Caco-2 (cell line): ENCODE results near the gene TAF11L12. TPM values are rescaled to one million over a fixed set of nuclear protein-coding genes. Genes with fewer than 3 reads are reported as not detected.
A peak's percentile ranks its signal among the peaks of the same experiment; 100 is the strongest.
"Not testable (repeated sequence)": the region's sequence is repeated elsewhere in the genome, so short reads cannot be mapped to it uniquely, and the experiment has no call there.

ENCODE experiments used
- BruUV-seq: library from RNA; stranded (reverse); fragments of 400-500 nt; replicated peaks from 2 replicates; lab custom pipeline; 2021; lab: Mats Ljungman, UMichigan
- CTCF ChIA-PET: fragments of 300-600 bp; sonication (Branson Sonifier 250); formaldehyde crosslinking; loops from one replicate; lab custom pipeline; 2022; ENCODE audit warnings: antibody characterized with exemption; lab: Charles Lee
- POLR2A ChIA-PET: fragments of 300-600 bp; sonication (Branson Sonifier 250); formaldehyde crosslinking; loops from one replicate; lab custom pipeline; 2022; ENCODE audit warnings: antibody characterized with exemption; lab: Charles Lee
- DNase-seq, 2 experiments: peaks; one replicate each; pipeline versions ENCODE4 v3.0.0 to v3.0.0-alpha.2; 2020 to 2022
- H3K27me3 ChIP-seq: replicated peaks from 2 replicates; pipeline ENCODE4 v1.6.0; 2011; ENCODE audit warnings: low read length; ENCODE audit not compliant: control insufficient read depth, insufficient read depth
- H3K36me3 ChIP-seq: 2 replicates; pipeline ENCODE4 v1.5.1; 2011; ENCODE audit warnings: low read length; ENCODE audit not compliant: control insufficient read depth, insufficient read depth
- H3K4me1 ChIP-seq: fragments of 250-450 bp; sonication (Bioruptor Pico); 2 replicates; pipeline ENCODE4 v1.5.1; 2020; ENCODE audit warnings: mild to moderate bottlenecking
- H3K4me3 ChIP-seq: 2 replicates; pipeline ENCODE4 v1.5.1; 2011; ENCODE audit warnings: low read depth, mild to moderate bottlenecking, control low read depth, low read length
- H3K9me3 ChIP-seq: fragments of 250-450 bp; sonication (Bioruptor Pico); 2 replicates; pipeline ENCODE4 v1.5.1; 2020; ENCODE audit warnings: mild to moderate bottlenecking, moderate library complexity
- H3K27ac Mint-ChIP-seq: one replicate; pipeline ENCODE4 v1.8.0; 2022; ENCODE audit warnings: mixed read lengths; ENCODE audit not compliant: unreplicated experiment
- H3K27me3 Mint-ChIP-seq: one replicate; pipeline ENCODE4 v1.8.0; 2022; ENCODE audit warnings: mixed read lengths; ENCODE audit not compliant: insufficient read depth, unreplicated experiment
- H3K36me3 Mint-ChIP-seq: one replicate; pipeline ENCODE4 v1.8.0; 2022; ENCODE audit warnings: mild to moderate bottlenecking, mixed read lengths; ENCODE audit not compliant: insufficient read depth, unreplicated experiment
- H3K4me1 Mint-ChIP-seq: one replicate; pipeline ENCODE4 v1.8.0; 2022; ENCODE audit warnings: low read depth, mixed read lengths; ENCODE audit not compliant: unreplicated experiment
- H3K4me3 Mint-ChIP-seq: one replicate; pipeline ENCODE4 v1.8.0; 2022; ENCODE audit warnings: mild to moderate bottlenecking, moderate library complexity, mixed read lengths; ENCODE audit not compliant: unreplicated experiment
- H3K9me3 Mint-ChIP-seq: one replicate; pipeline ENCODE4 v1.8.0; 2022; ENCODE audit warnings: mixed read lengths; ENCODE audit not compliant: unreplicated experiment
- CTCF ChIP-seq, 2 experiments: fragments of 200-600 bp in 1 of 2; IDR thresholded peaks; 1 replicate in 1 of 2; 2 replicates in 1 of 2; pipeline versions ENCODE4 v1.5.1 to v1.8.0; 2011 to 2022; ENCODE audit warnings: antibody characterized with exemption in 1 of 2, control low read depth in 1 of 2, inconsistent platforms in 1 of 2, low read depth in 1 of 2, low read length in 1 of 2, mild to moderate bottlenecking in 1 of 2, moderate library complexity in 1 of 2; ENCODE audit not compliant: insufficient read depth in 1 of 2, severe bottlenecking in 1 of 2, unreplicated experiment in 1 of 2
- intact Hi-C: fragments of 100-400 bp; cut with micrococcal nuclease; formaldehyde crosslinking; loops from one replicate; pipeline ENCODE4 v1.10.0; 2022; ENCODE audit not compliant: unreplicated experiment
- total RNA-seq: library from RNA; stranded (reverse); gene quantifications from 2 replicates; pipeline ENCODE4 v1.2.3, GENCODE V29; 2022

TAF11L12 gene
- total RNA-seq, 1 experiment from 2014 or later = not detected

- no peaks in the 10 kb centered on the region for H3K9me3 ChIP-seq
- H3K27me3 Mint-ChIP-seq = no peaks in the 10 kb centered on the region
- intact Hi-C loops = no loop called here
- H3K4me3 Mint-ChIP-seq = no peak overlapping the region
- no peaks in the 10 kb centered on the region for H3K4me1 Mint-ChIP-seq
- TF ChIP-seq CTCF (IDR thresholded peaks at IDR 0.05; ENCODE audit: insufficient read depth in 1 of 2, low read depth in 1 of 2, low read length in 1 of 2, severe bottlenecking in 1 of 2, unreplicated experiment in 1 of 2) = no peak
- CTCF ChIA-PET = interaction anchor here (0.6 kb wide), 1 partner anchor 1695 kb away, joined by 6 read pairs; no protein-coding TSS in a partner anchor
- H3K9me3 Mint-ChIP-seq = no peaks in the 10 kb centered on the region
- POLR2A ChIA-PET = no interaction called here
- no peak overlapping the region for H3K27ac Mint-ChIP-seq
- BruUV-seq = no TSS peak
- no peak for DNase-seq
- no peaks in the 10 kb centered on the region for H3K36me3 Mint-ChIP-seq
- H3K4me3 ChIP-seq = no peak overlapping the region
- no peaks in the 10 kb centered on the region for H3K4me1 ChIP-seq
- no peaks in the 10 kb centered on the region for H3K27me3 ChIP-seq
- H3K36me3 ChIP-seq = no peaks in the 10 kb centered on the region
These were observed 9.2 kb downstream of the TAF11L12 start for GRCh38 chr5:17619354-17619753.

GRCh38 chr5:17620627-17621026, 10.4 kb downstream of the TAF11L12 start:
- Histone ChIP-seq H3K9me3 (no peaks in the 10 kb centered on the region), H3K27me3 (no peaks in the 10 kb centered on the region), H3K36me3 (no peaks in the 10 kb centered on the region), H3K4me1 (no peaks in the 10 kb centered on the region), H3K4me3 (no peak overlapping the region)
- no TSS peak for BruUV-seq
- intact Hi-C loops = no loop called here
- CTCF ChIA-PET = no interaction called here
- no peaks in the 10 kb centered on the region for H3K9me3 Mint-ChIP-seq
- H3K4me3 Mint-ChIP-seq = no peak overlapping the region
- no peaks in the 10 kb centered on the region for H3K4me1 Mint-ChIP-seq
- POLR2A ChIA-PET = no interaction called here
- H3K27me3 Mint-ChIP-seq = no peaks in the 10 kb centered on the region
- no peak overlapping the region for H3K27ac Mint-ChIP-seq
- peak in 1 of 2 experiments; percentile 44 for TF ChIP-seq CTCF (IDR thresholded peaks at IDR 0.05; ENCODE audit: insufficient read depth in 1 of 2, low read depth in 1 of 2, low read length in 1 of 2, severe bottlenecking in 1 of 2, unreplicated experiment in 1 of 2)
- no peak for DNase-seq
- H3K36me3 Mint-ChIP-seq = no peaks in the 10 kb centered on the region

GRCh38 chr5:17625686-17626085, 15.5 kb downstream of the TAF11L12 start:
- TF ChIP-seq CTCF (IDR thresholded peaks at IDR 0.05; ENCODE audit: insufficient read depth in 1 of 2, low read depth in 1 of 2, low read length in 1 of 2, severe bottlenecking in 1 of 2, unreplicated experiment in 1 of 2) = no peak
- Mint-ChIP-seq H3K4me1 (no peaks in the 10 kb centered on the region), H3K36me3 (no peaks in the 10 kb centered on the region), H3K27me3 (no peaks in the 10 kb centered on the region), H3K4me3 (no peak overlapping the region), H3K27ac (no peak overlapping the region), H3K9me3 (no peaks in the 10 kb centered on the region)
- ChIA-PET CTCF (no interaction called here), POLR2A (no interaction called here)
- no peaks in the 10 kb centered on the region for H3K36me3 ChIP-seq
- DNase-seq = no peak
- H3K4me3 ChIP-seq = no peak overlapping the region
- intact Hi-C loops = no loop called here
- H3K27me3 ChIP-seq = no peaks in the 10 kb centered on the region
- no peaks in the 10 kb centered on the region for H3K9me3 ChIP-seq
- BruUV-seq = no TSS peak
- no peaks in the 10 kb centered on the region for H3K4me1 ChIP-seq

GRCh38 chr5:17631788-17632187, 21.6 kb downstream of the TAF11L12 start, which contains the start of gene TAF11L13:
Gene TAF11L13, plus strand, starts transcription at chr5:17632088.
- H3K36me3 ChIP-seq, CTCF ChIA-PET, DNase-seq, H3K36me3 Mint-ChIP-seq, POLR2A ChIA-PET, H3K9me3 ChIP-seq, H3K4me1 ChIP-seq, BruUV-seq, H3K4me3 Mint-ChIP-seq, H3K4me3 ChIP-seq, H3K27me3 Mint-ChIP-seq, H3K27me3 ChIP-seq, H3K9me3 Mint-ChIP-seq, H3K4me1 Mint-ChIP-seq, intact Hi-C loops, H3K27ac Mint-ChIP-seq: not testable (repeated sequence)
